Hypothalamus (tissue), 51 donors: ENCODE measurements around the gene KAZN.

Experiments
- DNase-seq, 51 donors: peaks; one replicate each; lab custom pipeline; 2025; lab: John Stamatoyannopoulos, UW

The KAZN gene

GRCh38 chr1:15155888-15156741 lies 557.6 kb downstream of the KAZN start:
- DNase-seq, result no peak

GRCh38 chr1:15156807-15157380 lies 558.4 kb downstream of the KAZN start:
- no peak for DNase-seq

- DNase-seq, result no peak
Measured at GRCh38 chr1:15157524-15158399, 559.3 kb downstream of the KAZN start.

- no peak for DNase-seq
Measured at GRCh38 chr1:15158506-15159165, 560.2 kb downstream of the KAZN start.

GRCh38 chr1:15159166-15159555 lies 560.7 kb downstream of the KAZN start:
- no peak for DNase-seq

GRCh38 chr1:15160626-15161025 lies 562.1 kb downstream of the KAZN start:
- no peak for DNase-seq

- no peak for DNase-seq
Measured at GRCh38 chr1:15167386-15167785, 568.9 kb downstream of the KAZN start.
